Memory B cell (primary cell): ENCODE results near the gene ZER1.

Source experiments
- ATAC-seq: fragments of 150-1000 bp; cut with Tn5 transposase; 2 replicates; pipeline ENCODE4 v1.10.0; 2021; ENCODE audit warnings: low read depth, mild to moderate bottlenecking, moderate library complexity
- DNase-seq, 2 donors: peaks; one replicate each; pipeline ENCODE4 v3.0.0; 2022; ENCODE audit warnings: low spot score in 2 of 2
- H3K27ac Mint-ChIP-seq: one replicate; pipeline ENCODE4 v1.8.0; 2022; ENCODE audit warnings: mild to moderate bottlenecking, moderate library complexity, mixed read lengths
- H3K27me3 Mint-ChIP-seq: one replicate; pipeline ENCODE4 v1.8.0; 2022; ENCODE audit warnings: mixed read lengths
- H3K36me3 Mint-ChIP-seq: one replicate; pipeline ENCODE4 v1.8.0; 2022; ENCODE audit warnings: mild to moderate bottlenecking, mixed read lengths
- H3K4me1 Mint-ChIP-seq: one replicate; pipeline ENCODE4 v1.8.0; 2022; ENCODE audit warnings: mixed read lengths
- H3K4me3 Mint-ChIP-seq: one replicate; pipeline ENCODE4 v1.8.0; 2022; ENCODE audit warnings: mild to moderate bottlenecking, moderate library complexity, mixed read lengths
- H3K9me3 Mint-ChIP-seq: one replicate; pipeline ENCODE4 v1.8.0; 2022; ENCODE audit warnings: mixed read lengths

Gene ZER1

DNA sequence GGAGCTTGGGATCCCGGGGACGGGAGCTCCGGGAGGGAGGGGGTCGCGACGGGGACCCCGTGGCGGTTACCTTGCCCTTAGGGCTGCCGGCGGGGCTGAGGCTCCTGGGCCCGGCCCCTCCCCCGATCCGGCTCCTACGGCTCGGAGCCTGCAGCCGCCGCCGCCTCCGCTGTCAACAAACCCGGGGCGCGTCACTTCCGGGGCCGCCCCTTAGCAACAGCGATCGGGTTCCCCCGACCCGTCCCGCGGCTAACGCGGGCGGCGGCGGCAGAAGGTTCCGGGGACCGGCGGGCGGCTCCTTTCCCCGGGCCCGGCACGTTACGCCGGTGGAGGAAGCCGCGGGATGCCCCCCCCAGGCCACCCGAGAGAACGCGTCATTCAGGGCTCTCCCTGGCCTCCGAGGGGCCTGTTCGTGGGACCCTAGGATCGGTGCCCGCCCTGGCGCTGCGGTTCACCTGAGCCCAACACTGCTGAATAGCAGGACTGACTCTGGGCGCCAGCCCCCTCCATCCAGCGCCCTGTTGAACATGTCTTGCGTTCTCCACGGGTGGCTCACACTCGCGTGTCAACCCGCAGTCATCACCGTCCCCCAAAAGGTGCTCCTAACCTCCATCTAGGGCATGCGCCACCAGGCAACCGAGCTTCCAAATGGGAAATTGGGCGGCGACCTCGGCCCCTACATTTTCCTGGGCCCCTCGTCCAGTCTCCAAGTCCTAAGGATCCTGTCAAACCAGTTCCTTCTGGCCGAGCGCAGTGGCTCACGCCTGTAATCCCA, at the start of gene ZER1:
TSS of gene ZER1 (minus strand) at position 183 of the 775 bp plus-strand sequence. CDS start 16,362 bp downstream, outside the sequence.
- Mint-ChIP-seq H3K27ac (peak within 1 kb of the TSS; percentile 97), H3K4me3 (peak within 1 kb of the TSS; percentile 96), H3K9me3 (peaks cover 4% of the 10 kb centered on the region), H3K4me1 (peaks cover 30% of the 10 kb centered on the region), H3K27me3 (no peaks in the 10 kb centered on the region), H3K36me3 (peaks cover 13% of the 10 kb centered on the region)
- DNase-seq: peak; percentile 92 to 98
- peak; percentile 92 for ATAC-seq

DNA sequence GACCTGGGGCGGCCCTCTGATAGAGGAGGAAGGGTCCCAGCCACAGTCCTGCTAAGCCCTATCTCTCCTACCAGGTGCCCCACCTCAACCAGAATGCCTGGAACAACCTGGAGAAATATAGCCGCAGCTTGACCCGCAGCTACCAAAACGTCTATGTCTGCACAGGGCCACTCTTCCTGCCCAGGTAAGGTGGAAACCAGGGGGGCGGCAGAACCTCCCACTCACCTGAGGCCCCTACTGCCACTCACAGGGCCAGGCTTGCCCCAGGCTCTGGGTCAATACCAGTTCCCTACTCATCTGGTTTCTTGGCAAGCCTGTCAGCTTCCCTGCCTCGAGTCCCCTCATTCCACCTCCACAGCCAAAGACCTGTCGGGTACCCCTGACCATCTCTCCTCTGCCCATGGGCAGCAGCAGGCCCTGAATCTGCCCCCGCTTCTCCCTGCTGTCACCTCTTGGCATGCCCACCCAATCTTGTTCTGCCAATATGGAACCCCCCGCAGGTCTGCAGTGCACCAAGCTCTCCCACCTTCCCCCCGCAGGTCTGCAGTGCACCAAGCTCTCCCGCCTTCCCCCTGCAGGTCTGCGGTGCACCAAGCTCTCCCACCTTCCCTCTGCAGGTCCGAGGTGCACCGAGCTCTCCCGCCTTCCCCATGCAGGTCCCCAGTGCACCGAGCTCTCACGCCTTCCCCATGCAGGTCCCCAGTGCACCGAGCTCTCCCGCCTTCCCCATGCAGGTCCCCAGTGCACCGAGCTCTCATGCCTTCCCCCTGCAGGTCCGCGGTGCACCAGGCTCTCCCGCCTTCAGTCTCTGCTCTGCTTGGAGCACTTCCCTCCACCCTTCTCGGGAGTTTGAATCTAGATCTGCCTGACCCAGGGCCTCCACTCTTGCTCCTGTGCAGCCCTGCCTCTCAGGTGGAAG, 49.2 kb upstream of the ZER1 start:
- ATAC-seq (no peak), DNase-seq (no peak)
- H3K36me3 Mint-ChIP-seq: peaks cover 12% of the 10 kb centered on the region
- no peaks in the 10 kb centered on the region for H3K27me3 Mint-ChIP-seq
- peaks cover 15% of the 10 kb centered on the region for H3K4me1 Mint-ChIP-seq
- peak overlapping the region; percentile 45 for H3K4me3 Mint-ChIP-seq
- H3K27ac Mint-ChIP-seq: no peak overlapping the region
- no peaks in the 10 kb centered on the region for H3K9me3 Mint-ChIP-seq

DNA sequence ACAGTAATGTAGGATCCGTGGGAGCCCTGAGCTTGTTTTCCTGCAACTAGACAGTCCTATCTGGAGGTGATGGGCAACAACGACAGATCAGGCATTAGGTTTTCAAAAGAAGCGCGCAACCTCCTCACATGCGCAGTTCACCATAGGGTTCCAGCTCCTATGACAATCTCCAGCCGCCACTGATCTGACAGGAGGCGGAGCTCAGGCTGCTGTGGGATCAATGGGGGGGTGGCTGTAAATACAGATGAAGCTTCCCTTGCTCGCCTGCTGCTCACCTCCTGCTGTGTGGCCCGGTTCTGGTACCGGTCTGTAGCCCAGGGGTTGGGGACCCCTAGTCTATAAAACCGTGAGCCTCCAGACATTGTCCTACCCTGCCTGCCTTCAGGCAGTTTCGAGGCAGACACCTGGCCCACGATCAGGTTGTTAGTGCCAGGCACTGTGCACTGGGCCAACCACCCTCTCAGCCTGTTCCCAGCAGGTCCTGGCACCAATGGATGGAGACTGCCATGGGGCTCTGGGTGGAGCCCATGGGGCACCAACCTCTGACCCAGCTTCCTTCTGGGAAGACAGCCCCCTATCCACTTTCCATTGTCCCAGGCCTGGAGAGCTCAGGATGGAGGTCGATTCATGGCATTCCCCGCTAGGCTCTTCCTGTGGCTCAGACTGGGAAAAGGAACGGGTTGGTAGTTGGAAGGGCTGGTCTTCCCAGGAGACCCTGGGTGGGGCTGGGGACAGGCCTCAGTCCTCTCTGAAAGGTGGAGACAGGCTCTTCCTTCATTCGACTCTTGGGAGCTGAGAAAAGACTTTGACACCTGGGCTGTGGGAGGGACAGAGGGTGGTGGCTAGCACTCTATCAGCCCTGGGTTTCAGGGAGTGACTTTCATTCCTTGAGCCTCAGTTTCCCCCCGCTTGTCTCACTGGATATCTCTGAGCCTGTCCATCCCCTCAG, 48.3 kb upstream of the ZER1 start:
- peak overlapping the region; percentile 52 for H3K4me3 Mint-ChIP-seq
- H3K9me3 Mint-ChIP-seq: no peaks in the 10 kb centered on the region
- no peak overlapping the region for H3K27ac Mint-ChIP-seq
- H3K4me1 Mint-ChIP-seq: peaks cover 17% of the 10 kb centered on the region
- no peaks in the 10 kb centered on the region for H3K27me3 Mint-ChIP-seq
- peaks cover 8% of the 10 kb centered on the region for H3K36me3 Mint-ChIP-seq
- no peak for ATAC-seq
- DNase-seq: no peak

- peaks cover 17% of the 10 kb centered on the region for H3K4me1 Mint-ChIP-seq
- H3K4me3 Mint-ChIP-seq: peak overlapping the region; percentile 83
- H3K27me3 Mint-ChIP-seq: no peaks in the 10 kb centered on the region
- H3K36me3 Mint-ChIP-seq: peaks cover 8% of the 10 kb centered on the region
- ATAC-seq (peak; percentile 44), DNase-seq (peak in 1 of 2 donors; percentile 20)
- no peak overlapping the region for H3K27ac Mint-ChIP-seq
- H3K9me3 Mint-ChIP-seq: no peaks in the 10 kb centered on the region
Measured at GRCh38 chr9:128818839-128819715, 47.4 kb upstream of the ZER1 start.

DNA sequence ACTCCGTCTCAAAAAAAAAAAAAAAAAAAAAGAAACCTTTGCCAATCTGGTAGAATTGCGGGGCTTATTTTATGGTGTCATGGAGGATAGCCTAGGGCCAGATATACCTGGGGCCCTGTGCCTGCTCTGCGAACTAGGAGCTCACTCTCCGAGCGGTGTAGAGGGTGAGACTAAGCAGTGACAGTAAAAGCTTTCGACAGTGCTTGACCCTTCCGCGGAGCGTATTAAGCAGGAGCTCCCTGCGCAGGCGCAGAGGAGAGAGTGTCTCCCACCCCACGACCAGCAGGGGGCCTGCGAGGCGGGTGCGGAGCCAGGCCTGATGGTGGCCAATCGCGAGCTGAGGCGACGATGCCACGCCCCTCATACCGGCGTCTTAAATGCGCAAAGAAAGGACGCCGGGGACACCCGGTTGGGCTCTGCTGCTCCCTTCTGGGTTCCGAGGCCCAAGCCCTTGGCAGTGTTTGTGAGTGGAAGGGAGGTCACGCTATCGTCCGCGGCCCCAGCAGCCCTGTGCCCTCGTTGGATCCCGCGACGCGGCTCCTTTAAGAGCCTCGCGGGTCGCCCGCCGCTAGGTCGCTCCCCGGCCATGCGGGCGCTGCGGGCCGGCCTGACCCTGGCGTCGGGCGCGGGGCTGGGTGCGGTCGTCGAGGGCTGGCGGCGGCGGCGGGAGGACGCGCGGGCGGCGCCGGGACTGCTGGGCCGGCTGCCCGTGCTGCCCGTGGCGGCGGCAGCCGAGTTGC, 46.5 kb upstream of the ZER1 start, which contains the start of gene ENDOG:
TSS of gene ENDOG (plus strand) at position 402 of the 740 bp plus-strand sequence. CDS start at position 587, 185 bp downstream.
- Mint-ChIP-seq H3K4me1 (peaks cover 17% of the 10 kb centered on the region), H3K36me3 (peaks cover 8% of the 10 kb centered on the region), H3K4me3 (peak within 1 kb of the TSS; percentile 89), H3K27me3 (no peaks in the 10 kb centered on the region), H3K27ac (peak within 1 kb of the TSS; percentile 57), H3K9me3 (no peaks in the 10 kb centered on the region)
- DNase-seq (peak; percentile 98 to 99), ATAC-seq (peak; percentile 91)

DNA sequence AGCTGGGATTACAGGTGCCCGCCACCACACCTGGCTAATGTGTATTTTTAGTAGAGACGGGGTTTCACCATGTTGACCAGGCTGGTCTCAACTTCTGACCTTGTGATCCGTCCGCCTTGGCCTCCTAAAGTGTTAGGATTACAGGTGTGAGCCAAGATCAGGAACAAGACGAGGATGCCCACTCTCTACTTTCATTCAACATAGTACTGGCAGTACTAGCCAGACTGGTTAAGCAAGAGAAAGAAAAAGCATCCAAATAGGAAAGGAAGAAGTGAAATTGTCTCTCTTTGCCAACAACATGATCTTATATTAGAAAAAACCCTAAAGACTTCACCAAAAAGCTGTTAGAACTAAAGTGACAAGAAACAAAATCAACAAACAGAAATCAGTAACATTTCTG, 39.1 kb upstream of the ZER1 start:
- H3K36me3 Mint-ChIP-seq: peaks cover 5% of the 10 kb centered on the region
- ATAC-seq: no peak
- no peak overlapping the region for H3K27ac Mint-ChIP-seq
- no peak overlapping the region for H3K4me3 Mint-ChIP-seq
- DNase-seq: no peak
- no peaks in the 10 kb centered on the region for H3K9me3 Mint-ChIP-seq
- H3K27me3 Mint-ChIP-seq: no peaks in the 10 kb centered on the region
- H3K4me1 Mint-ChIP-seq: peaks cover 3% of the 10 kb centered on the region

DNA sequence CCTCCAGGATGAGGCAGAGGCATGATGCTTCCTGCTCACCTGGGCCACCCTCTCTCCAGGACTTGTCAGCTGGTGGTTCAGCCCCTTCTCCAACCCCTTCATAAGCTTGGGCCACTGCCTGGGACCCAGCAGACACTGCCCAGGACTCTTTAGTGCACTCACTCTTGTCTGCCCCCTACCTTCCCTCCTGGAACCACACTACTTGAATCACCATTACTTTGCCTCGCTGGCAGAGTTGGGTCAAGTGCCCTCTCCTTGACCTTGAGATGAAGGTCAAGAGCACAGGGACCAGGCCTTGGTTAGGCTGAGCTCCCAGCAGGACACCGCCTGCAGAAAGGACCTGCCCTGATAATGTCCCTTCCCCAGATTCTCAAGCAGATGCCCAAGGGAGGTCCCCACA, 38.1 kb upstream of the ZER1 start:
- Mint-ChIP-seq H3K27me3 (no peaks in the 10 kb centered on the region), H3K36me3 (peaks cover 6% of the 10 kb centered on the region), H3K4me1 (no peaks in the 10 kb centered on the region), H3K4me3 (no peak overlapping the region), H3K27ac (no peak overlapping the region), H3K9me3 (no peaks in the 10 kb centered on the region)
- ATAC-seq: no peak
- no peak for DNase-seq

GRCh38 chr9:128809036-128809599, 37.4 kb upstream of the ZER1 start:
- Mint-ChIP-seq H3K27me3 (no peaks in the 10 kb centered on the region), H3K4me3 (no peak overlapping the region), H3K27ac (no peak overlapping the region), H3K4me1 (no peaks in the 10 kb centered on the region), H3K36me3 (peaks cover 6% of the 10 kb centered on the region), H3K9me3 (no peaks in the 10 kb centered on the region)
- DNase-seq: no peak
- no peak for ATAC-seq

- Mint-ChIP-seq H3K27ac (no peak overlapping the region), H3K4me1 (no peaks in the 10 kb centered on the region), H3K36me3 (peaks cover 8% of the 10 kb centered on the region), H3K9me3 (no peaks in the 10 kb centered on the region), H3K4me3 (no peak overlapping the region), H3K27me3 (no peaks in the 10 kb centered on the region)
- ATAC-seq (no peak), DNase-seq (no peak)
Measured at GRCh38 chr9:128808543-128808942, 36.8 kb upstream of the ZER1 start.

DNA sequence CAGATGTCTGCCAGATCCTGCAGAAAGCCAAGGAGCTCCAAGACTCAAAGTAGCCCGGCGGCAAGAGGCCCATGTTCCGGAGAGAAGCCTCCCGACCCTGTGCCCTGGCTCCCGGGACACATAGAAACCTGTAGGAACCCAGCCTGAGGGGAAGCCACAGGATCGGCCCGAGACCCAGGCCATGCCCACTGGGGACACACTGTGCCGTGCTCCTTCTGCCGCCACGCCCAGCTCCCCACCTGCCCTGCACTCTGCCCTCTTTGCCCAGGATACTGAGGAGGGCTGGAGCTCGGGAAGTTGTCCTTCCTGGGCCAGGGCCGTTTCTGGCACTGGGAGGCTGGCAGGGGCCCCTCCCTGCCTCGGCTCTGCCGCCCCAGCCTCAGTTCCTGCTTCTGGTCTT, 36.1 kb upstream of the ZER1 start:
- Mint-ChIP-seq H3K36me3 (peaks cover 15% of the 10 kb centered on the region), H3K27me3 (no peaks in the 10 kb centered on the region), H3K27ac (no peak overlapping the region), H3K9me3 (no peaks in the 10 kb centered on the region), H3K4me3 (no peak overlapping the region), H3K4me1 (no peaks in the 10 kb centered on the region)
- ATAC-seq (no peak), DNase-seq (no peak)

- H3K36me3 Mint-ChIP-seq: peaks cover 24% of the 10 kb centered on the region
- no peak overlapping the region for H3K27ac Mint-ChIP-seq
- H3K4me3 Mint-ChIP-seq: no peak overlapping the region
- H3K9me3 Mint-ChIP-seq: no peaks in the 10 kb centered on the region
- DNase-seq: no peak
- no peaks in the 10 kb centered on the region for H3K27me3 Mint-ChIP-seq
- ATAC-seq: no peak
- H3K4me1 Mint-ChIP-seq: no peaks in the 10 kb centered on the region
Measured at GRCh38 chr9:128805661-128806060, 33.9 kb upstream of the ZER1 start.

GRCh38 chr9:128802482-128802881, 30.8 kb upstream of the ZER1 start:
- H3K27ac Mint-ChIP-seq: no peak overlapping the region
- no peaks in the 10 kb centered on the region for H3K27me3 Mint-ChIP-seq
- DNase-seq (no peak), ATAC-seq (no peak)
- H3K4me3 Mint-ChIP-seq: no peak overlapping the region
- H3K36me3 Mint-ChIP-seq: peaks cover 30% of the 10 kb centered on the region
- no peaks in the 10 kb centered on the region for H3K4me1 Mint-ChIP-seq
- no peaks in the 10 kb centered on the region for H3K9me3 Mint-ChIP-seq
